H9 (cell line): ENCODE results near the gene LTBP2. TPM values are rescaled to one million over a fixed set of nuclear protein-coding genes. Genes with fewer than 3 reads are reported as not detected.

ENCODE experiments used
- DNase-seq: peaks from one replicate; pipeline ENCODE4 v3.0.0-alpha.2; 2017
- H2AFZ ChIP-seq: one replicate; pipeline ENCODE4 v1.6.1; 2013; ENCODE audit warnings: mild to moderate bottlenecking, low read length, control low read depth, moderate library complexity
- H2AK5ac ChIP-seq: 2 replicates; pipeline ENCODE4 v1.6.1; 2013; ENCODE audit warnings: low read length, control low read depth, mixed read lengths; ENCODE audit not compliant: insufficient read length
- H2BK120ac ChIP-seq: one replicate; pipeline ENCODE4 v1.6.1; 2013; ENCODE audit warnings: low read depth, mild to moderate bottlenecking, low read length, control low read depth, inconsistent platforms; ENCODE audit not compliant: poor library complexity, severe bottlenecking
- H2BK12ac ChIP-seq: 2 replicates; pipeline ENCODE4 v1.6.1; 2013; ENCODE audit warnings: low read length, control low read depth, mixed read lengths, low read depth; ENCODE audit not compliant: insufficient read length
- H2BK15ac ChIP-seq: 2 replicates; pipeline ENCODE4 v1.6.1; 2013; ENCODE audit warnings: low read depth, low read length, control low read depth
- H2BK20ac ChIP-seq: one replicate; pipeline ENCODE4 v1.6.1; 2013; ENCODE audit warnings: low read depth, mild to moderate bottlenecking, low read length, control low read depth, inconsistent platforms; ENCODE audit not compliant: poor library complexity, severe bottlenecking
- H2BK5ac ChIP-seq: 2 replicates; pipeline ENCODE4 v1.6.1; 2013; ENCODE audit warnings: low read length, control low read depth, mixed read lengths; ENCODE audit not compliant: insufficient read length
- H3K14ac ChIP-seq: 2 replicates; pipeline ENCODE4 v1.6.1; 2013; ENCODE audit warnings: low read length, control low read depth; ENCODE audit not compliant: insufficient read depth
- H3K18ac ChIP-seq: 2 replicates; pipeline ENCODE4 v1.6.1; 2013; ENCODE audit warnings: low read depth, mild to moderate bottlenecking, mixed read lengths, low read length, control low read depth; ENCODE audit not compliant: insufficient read length
- H3K23ac ChIP-seq: 2 replicates; pipeline ENCODE4 v1.6.1; 2013; ENCODE audit warnings: low read length, control low read depth, mixed read lengths, low read depth; ENCODE audit not compliant: insufficient read length
- H3K23me2 ChIP-seq: 2 replicates; pipeline ENCODE4 v1.6.1; 2013; ENCODE audit warnings: low read depth, mild to moderate bottlenecking, mixed read lengths, low read length, control low read depth; ENCODE audit not compliant: insufficient read length, poor library complexity, severe bottlenecking
- H3K27ac ChIP-seq: 2 replicates; pipeline ENCODE4 v1.5.1; 2013; ENCODE audit warnings: low read length, control low read depth, mixed read lengths, low read depth; ENCODE audit not compliant: insufficient read length
- H3K27me3 ChIP-seq: 2 replicates; pipeline ENCODE4 v1.6.1; 2013; ENCODE audit warnings: low read length, control low read depth, inconsistent platforms; ENCODE audit not compliant: insufficient read depth
- H3K4ac ChIP-seq: 2 replicates; pipeline ENCODE4 v1.6.1; 2013; ENCODE audit warnings: low read depth, mild to moderate bottlenecking, control low read depth, inconsistent platforms, low read length, moderate library complexity
- H3K4me1 ChIP-seq: 2 replicates; pipeline ENCODE4 v1.6.1; 2013; ENCODE audit warnings: low read length, control low read depth, inconsistent platforms; ENCODE audit not compliant: insufficient read depth
- H3K4me2 ChIP-seq: 2 replicates; pipeline ENCODE4 v1.6.1; 2013; ENCODE audit warnings: low read length, control low read depth, mixed read lengths; ENCODE audit not compliant: insufficient read length, insufficient read depth
- H3K56ac ChIP-seq: 2 replicates; pipeline ENCODE4 v1.6.1; 2013; ENCODE audit warnings: low read depth, mild to moderate bottlenecking, mixed read lengths, low read length, control low read depth; ENCODE audit not compliant: insufficient read length
- H3K79me1 ChIP-seq: 2 replicates; pipeline ENCODE4 v1.6.1; 2013; ENCODE audit warnings: low read depth, mild to moderate bottlenecking, moderate library complexity, low read length, control low read depth, inconsistent platforms; ENCODE audit not compliant: insufficient read depth, poor library complexity, severe bottlenecking
- H3K79me2 ChIP-seq: 2 replicates; pipeline ENCODE4 v1.6.1; 2013; ENCODE audit warnings: low read length, control low read depth, inconsistent platforms; ENCODE audit not compliant: insufficient read depth
- H3K9ac ChIP-seq: 2 replicates; pipeline ENCODE4 v1.6.1; 2013; ENCODE audit warnings: low read length, control low read depth, mixed read lengths; ENCODE audit not compliant: insufficient read length; ENCODE audit errors: extremely low read depth
- H3K9me3 ChIP-seq: one replicate; pipeline ENCODE4 v1.6.1; 2013; ENCODE audit warnings: low read depth, low read length, inconsistent platforms; ENCODE audit not compliant: control insufficient read depth
- H3T11ph ChIP-seq: one replicate; pipeline ENCODE4 v1.6.1; 2013; ENCODE audit warnings: mild to moderate bottlenecking, low read length, control low read depth, inconsistent platforms
- H4K20me1 ChIP-seq: one replicate; pipeline ENCODE4 v1.6.1; 2013; ENCODE audit not compliant: control insufficient read depth, insufficient read length, insufficient read depth
- H4K5ac ChIP-seq: 2 replicates; pipeline ENCODE4 v1.6.1; 2013; ENCODE audit warnings: low read depth, mild to moderate bottlenecking, mixed read lengths, low read length, control low read depth; ENCODE audit not compliant: insufficient read length
- H4K8ac ChIP-seq: replicated peaks from 2 replicates; pipeline ENCODE4 v1.6.1; 2013; ENCODE audit warnings: low read length, control low read depth, mixed read lengths, low read depth; ENCODE audit not compliant: insufficient read length
- H4K91ac ChIP-seq: 2 replicates; pipeline ENCODE4 v1.6.1; 2013; ENCODE audit warnings: low read depth, mild to moderate bottlenecking, moderate library complexity, mixed read lengths, low read length, control low read depth; ENCODE audit not compliant: insufficient read length
- H3K27ac Mint-ChIP-seq, 3 experiments: 2 replicates in 2 of 3; 3 replicates in 1 of 3; pipeline ENCODE4 v1.8.0; 2020 to 2021; ENCODE audit warnings: mixed read lengths in 3 of 3, mild to moderate bottlenecking in 1 of 3, moderate library complexity in 1 of 3
- H3K27me3 Mint-ChIP-seq: 2 replicates; pipeline ENCODE4 v1.8.0; 2021; ENCODE audit warnings: low read depth, mild to moderate bottlenecking, moderate library complexity, mixed read lengths
- H3K36me3 Mint-ChIP-seq, 3 experiments: 2 replicates in 2 of 3; 3 replicates in 1 of 3; pipeline ENCODE4 v1.8.0; 2020 to 2021; ENCODE audit warnings: low read depth in 3 of 3, mixed read lengths in 3 of 3; ENCODE audit not compliant: insufficient read depth in 1 of 3
- H3K4me1 Mint-ChIP-seq, 2 experiments: 2 replicates each; pipeline ENCODE4 v1.8.0; 2020; ENCODE audit warnings: mixed read lengths in 2 of 2
- H3K4me3 Mint-ChIP-seq, 2 experiments: 2 replicates in 1 of 2; 3 replicates in 1 of 2; pipeline ENCODE4 v1.8.0; 2020 to 2021; ENCODE audit warnings: mild to moderate bottlenecking in 2 of 2, mixed read lengths in 2 of 2, moderate library complexity in 1 of 2
- H3K9me3 Mint-ChIP-seq, 2 experiments: 2 replicates in 1 of 2; 3 replicates in 1 of 2; pipeline ENCODE4 v1.8.0; 2020; ENCODE audit warnings: mild to moderate bottlenecking in 2 of 2, mixed read lengths in 2 of 2, moderate library complexity in 1 of 2
- WGBS: extraction: QIAGEN DNeasy Blood & Tissue Kit; methylation state at CpG from one replicate; pipeline ENCODE4 v1.1.7; 2013; ENCODE audit warnings: missing lambda C conversion rate, low lambda C conversion rate, mixed read lengths; ENCODE audit not compliant: insufficient read length; ENCODE audit errors: extremely low coverage; 5-methylcytosine and 5-hydroxymethylcytosine counted together
- total RNA-seq: library from RNA; stranded (reverse); gene quantifications from 2 replicates; pipeline ENCODE4 v1.2.1, GENCODE V29; 2021
- TF ChIP-seq, protein P1 (sequence below): fragments of 200-600 bp; sonication (generic); conservative IDR thresholded peaks from 3 replicates; pipeline ENCODE4 v1.8.0; 2021; ENCODE audit warnings: antibody characterized with exemption, mild to moderate bottlenecking

The LTBP2 gene
- total RNA-seq, 1 experiment from 2014 or later: 0.77 TPM

DNA sequence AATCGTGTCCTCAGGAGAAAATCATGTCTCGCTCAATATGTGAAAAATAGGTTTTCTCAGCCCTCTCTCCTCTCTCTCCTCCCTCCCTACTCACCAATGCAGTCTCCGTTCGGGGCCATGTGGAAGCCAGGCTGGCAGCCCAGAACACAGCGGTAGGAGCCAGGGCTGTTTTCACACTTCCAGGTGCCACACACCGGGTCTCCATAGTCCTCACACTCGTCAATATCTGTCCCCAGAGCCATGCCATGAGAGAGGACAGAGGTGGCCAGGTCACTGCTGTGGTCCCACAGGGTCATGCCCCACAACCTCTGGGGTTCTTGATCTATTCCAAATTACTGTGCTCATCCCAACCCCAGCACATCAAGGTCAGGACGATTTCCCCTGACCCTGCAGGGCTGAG lies 105.0 kb downstream of the LTBP2 start:
- H3K79me2 ChIP-seq: no peaks in the 10 kb centered on the region
- no peak overlapping the region for H3K9ac ChIP-seq
- no CpG with 5 or more reads among the region's 8 CpGs for WGBS
- no peaks in the 10 kb centered on the region for H3K23me2 ChIP-seq
- no peaks in the 10 kb centered on the region for H3K9me3 ChIP-seq
- no peaks in the 10 kb centered on the region for H3K27me3 ChIP-seq
- no peak overlapping the region for H2BK5ac ChIP-seq
- no peak overlapping the region for H2BK15ac ChIP-seq
- no peak overlapping the region for H3T11ph ChIP-seq
- no peak overlapping the region for H4K91ac ChIP-seq
- no peak overlapping the region for H3K23ac ChIP-seq
- H2AFZ ChIP-seq: no peak overlapping the region
- no peak overlapping the region for H3K18ac ChIP-seq
- H3K14ac ChIP-seq: no peak overlapping the region
- H3K27me3 Mint-ChIP-seq: peaks cover 16% of the 10 kb centered on the region
- H3K4ac ChIP-seq: no peak overlapping the region
- no peak overlapping the region for H3K27ac ChIP-seq
- H4K5ac ChIP-seq: no peak overlapping the region
- no peak overlapping the region for H3K4me2 ChIP-seq
- no peaks in the 10 kb centered on the region for H3K79me1 ChIP-seq
- no peak overlapping the region; a peak in 1 of 7 replicates for H3K27ac Mint-ChIP-seq
- no peak for DNase-seq
- no peaks in the 10 kb centered on the region for H3K36me3 Mint-ChIP-seq
- no peak overlapping the region for H3K56ac ChIP-seq
- no peak overlapping the region for H4K8ac ChIP-seq
- no peak overlapping the region for H2BK20ac ChIP-seq
- H3K4me1 ChIP-seq: peaks cover 5% of the 10 kb centered on the region; the same call in 1 of the 2 replicates
- H2BK12ac ChIP-seq: no peak overlapping the region
- H3K9me3 Mint-ChIP-seq: no peaks in the 10 kb centered on the region
- peaks cover 33 to 36% of the 10 kb centered on the region in 2 experiments for H3K4me1 Mint-ChIP-seq
- no peaks in the 10 kb centered on the region for H4K20me1 ChIP-seq
- H2BK120ac ChIP-seq: no peak overlapping the region
- H3K4me3 Mint-ChIP-seq: no peak overlapping the region
- no peak overlapping the region for H2AK5ac ChIP-seq
- TF ChIP-seq, protein P1, sequence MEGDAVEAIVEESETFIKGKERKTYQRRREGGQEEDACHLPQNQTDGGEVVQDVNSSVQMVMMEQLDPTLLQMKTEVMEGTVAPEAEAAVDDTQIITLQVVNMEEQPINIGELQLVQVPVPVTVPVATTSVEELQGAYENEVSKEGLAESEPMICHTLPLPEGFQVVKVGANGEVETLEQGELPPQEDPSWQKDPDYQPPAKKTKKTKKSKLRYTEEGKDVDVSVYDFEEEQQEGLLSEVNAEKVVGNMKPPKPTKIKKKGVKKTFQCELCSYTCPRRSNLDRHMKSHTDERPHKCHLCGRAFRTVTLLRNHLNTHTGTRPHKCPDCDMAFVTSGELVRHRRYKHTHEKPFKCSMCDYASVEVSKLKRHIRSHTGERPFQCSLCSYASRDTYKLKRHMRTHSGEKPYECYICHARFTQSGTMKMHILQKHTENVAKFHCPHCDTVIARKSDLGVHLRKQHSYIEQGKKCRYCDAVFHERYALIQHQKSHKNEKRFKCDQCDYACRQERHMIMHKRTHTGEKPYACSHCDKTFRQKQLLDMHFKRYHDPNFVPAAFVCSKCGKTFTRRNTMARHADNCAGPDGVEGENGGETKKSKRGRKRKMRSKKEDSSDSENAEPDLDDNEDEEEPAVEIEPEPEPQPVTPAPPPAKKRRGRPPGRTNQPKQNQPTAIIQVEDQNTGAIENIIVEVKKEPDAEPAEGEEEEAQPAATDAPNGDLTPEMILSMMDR: no peak
